Measurements from ENCODE around the gene OR5K3.

OR5K3 gene

DNA sequence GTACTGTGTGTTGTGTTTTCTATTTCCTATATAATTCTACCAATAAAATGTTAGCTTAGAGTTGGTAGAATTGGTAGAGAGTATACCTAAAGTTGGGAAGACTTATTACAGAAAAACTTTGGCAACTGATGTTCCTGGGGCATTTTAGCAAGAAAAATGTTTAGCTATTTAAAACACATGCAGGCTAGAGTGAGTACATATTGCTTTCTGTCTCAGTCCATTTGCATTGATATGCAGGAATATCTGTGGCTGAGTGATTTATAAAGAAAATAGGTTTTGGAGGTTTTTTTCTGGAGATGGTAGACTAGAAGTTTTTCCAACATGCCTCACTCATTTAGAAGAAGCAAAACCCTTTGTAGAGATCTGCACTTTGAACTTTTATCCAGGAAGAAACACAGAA, 42.1 kb downstream of the OR5K3 start:
- no peak for DNase-seq (ENCODE audit: low read depth)
- TF ChIP-seq, protein P1, sequence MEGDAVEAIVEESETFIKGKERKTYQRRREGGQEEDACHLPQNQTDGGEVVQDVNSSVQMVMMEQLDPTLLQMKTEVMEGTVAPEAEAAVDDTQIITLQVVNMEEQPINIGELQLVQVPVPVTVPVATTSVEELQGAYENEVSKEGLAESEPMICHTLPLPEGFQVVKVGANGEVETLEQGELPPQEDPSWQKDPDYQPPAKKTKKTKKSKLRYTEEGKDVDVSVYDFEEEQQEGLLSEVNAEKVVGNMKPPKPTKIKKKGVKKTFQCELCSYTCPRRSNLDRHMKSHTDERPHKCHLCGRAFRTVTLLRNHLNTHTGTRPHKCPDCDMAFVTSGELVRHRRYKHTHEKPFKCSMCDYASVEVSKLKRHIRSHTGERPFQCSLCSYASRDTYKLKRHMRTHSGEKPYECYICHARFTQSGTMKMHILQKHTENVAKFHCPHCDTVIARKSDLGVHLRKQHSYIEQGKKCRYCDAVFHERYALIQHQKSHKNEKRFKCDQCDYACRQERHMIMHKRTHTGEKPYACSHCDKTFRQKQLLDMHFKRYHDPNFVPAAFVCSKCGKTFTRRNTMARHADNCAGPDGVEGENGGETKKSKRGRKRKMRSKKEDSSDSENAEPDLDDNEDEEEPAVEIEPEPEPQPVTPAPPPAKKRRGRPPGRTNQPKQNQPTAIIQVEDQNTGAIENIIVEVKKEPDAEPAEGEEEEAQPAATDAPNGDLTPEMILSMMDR (conservative IDR thresholded peaks at IDR 0.05; ENCODE audit: low read depth, low read length): no peak
- H3K4me3 ChIP-seq (ENCODE audit: low read length): no peak overlapping the region

DNA sequence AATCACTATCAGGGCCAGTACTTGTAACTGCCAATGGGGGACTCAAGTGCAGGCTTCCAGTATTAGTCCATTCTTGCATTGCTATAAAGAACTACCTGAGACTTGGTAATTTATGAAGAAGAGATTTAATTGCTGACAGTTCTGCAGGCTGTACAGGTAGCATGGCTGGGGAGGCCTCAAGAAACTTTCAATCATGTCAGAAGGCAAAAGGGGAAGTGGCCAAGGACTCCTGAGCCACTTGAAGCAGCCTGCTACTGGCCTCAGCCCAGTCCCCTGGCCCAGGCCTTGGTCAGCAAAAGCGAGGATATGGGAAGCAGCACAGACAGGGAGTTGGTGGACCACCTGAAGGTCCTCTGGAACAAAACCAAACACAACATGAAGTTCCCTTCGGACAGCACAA, 43.3 kb downstream of the OR5K3 start:
- no peak for DNase-seq (ENCODE audit: low read depth)
- H3K4me3 ChIP-seq (ENCODE audit: low read length): no peak overlapping the region
- TF ChIP-seq, protein P1 (conservative IDR thresholded peaks at IDR 0.05; ENCODE audit: low read depth, low read length): no peak

DNA sequence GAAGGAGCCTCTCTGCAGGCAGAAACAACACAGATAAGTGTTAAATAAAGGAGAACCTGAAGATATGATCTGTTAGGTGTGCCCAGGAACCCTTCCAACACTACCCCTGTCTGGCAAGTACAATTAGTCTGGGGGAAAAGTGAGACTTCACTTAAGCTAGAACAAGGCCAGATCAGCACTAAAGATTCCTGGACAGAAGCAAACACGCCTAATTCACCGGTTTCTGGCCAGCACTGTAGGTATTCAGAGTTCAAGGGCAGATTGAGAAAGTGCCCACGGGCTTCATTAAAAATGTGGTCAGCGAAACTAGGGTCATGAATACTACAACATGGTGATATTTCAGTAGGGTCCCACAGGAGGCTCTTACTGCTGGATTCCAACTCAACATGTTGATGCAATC, 43.9 kb downstream of the OR5K3 start:
- H3K4me3 ChIP-seq (ENCODE audit: low read length): no peak overlapping the region
- TF ChIP-seq, protein P1 (conservative IDR thresholded peaks at IDR 0.05; ENCODE audit: low read depth, low read length): no peak
- DNase-seq (ENCODE audit: low read depth): no peak

DNA sequence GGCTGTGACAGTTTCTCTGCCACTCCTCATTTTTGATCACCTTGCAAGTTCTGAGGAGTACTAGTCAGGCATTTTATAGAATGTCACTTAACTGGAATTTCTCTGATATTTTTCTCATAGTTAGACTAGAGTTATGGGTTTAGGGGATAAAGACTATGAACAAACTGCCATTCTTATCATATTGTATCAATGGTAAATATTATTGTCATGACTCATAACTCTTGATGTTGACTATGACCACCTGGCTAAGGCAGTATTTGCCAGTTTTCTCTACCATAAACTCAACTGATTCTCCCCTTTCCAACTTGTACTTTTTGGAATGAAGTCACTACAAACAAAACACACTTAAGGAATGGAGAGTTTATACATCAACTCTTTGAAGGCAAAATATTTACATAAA, 49.8 kb downstream of the OR5K3 start:
- TF ChIP-seq, protein P1 (conservative IDR thresholded peaks at IDR 0.05; ENCODE audit: low read depth, low read length): no peak

More for the DNA sequence above, 49.8 kb downstream of the OR5K3 start:
- no peak for DNase-seq (ENCODE audit: low read depth)
- H3K4me3 ChIP-seq (ENCODE audit: low read length): no peak overlapping the region

Data from retinal pigment epithelial cell (primary cell).